Pancreas (tissue), 10 donors: Measurements from ENCODE around the gene MYL2. TPM values are rescaled to one million over a fixed set of nuclear protein-coding genes. Genes with fewer than 3 reads are reported as not detected.

ENCODE experiments used
- ATAC-seq, 4 donors: fragments of 200-7000 bp; cut with Tn5 transposase; one replicate each; pipeline versions ENCODE4 v1.8.0 to v1.9.1; 2020; ENCODE audit warnings: mild to moderate bottlenecking in 4 of 4, moderate library complexity in 4 of 4
- DNase-seq, 6 donors: peaks; one replicate each; pipeline ENCODE4 v3.0.0-alpha.2; 2020
- FAIRE-seq: peaks from 2 replicates; lab custom pipeline; 2012; peaks lifted over from hg19 to GRCh38; lab: Jason Lieb, UNC
- H3K27ac ChIP-seq, 4 donors: fragments of 200-600 bp; sonication (generic); 1 replicate in 3 of 4; 2 replicates in 1 of 4; pipeline versions ENCODE4 v1.5.0 to v1.8.0; 2020
- H3K27me3 ChIP-seq, 4 donors: fragments of 200-600 bp; one replicate each; pipeline ENCODE4 v1.8.0; 2021
- H3K36me3 ChIP-seq, 3 donors: fragments of 200-600 bp; sonication (generic) in 1 of 3; one replicate each; pipeline versions ENCODE4 v1.5.0 to v1.8.0; 2020 to 2021
- H3K4me1 ChIP-seq, 3 donors: fragments of 200-600 bp; one replicate each; pipeline ENCODE4 v1.8.0; 2021
- H3K4me3 ChIP-seq, 4 donors: fragments of 200-600 bp; sonication (generic) in 2 of 4; one replicate each; pipeline versions ENCODE4 v1.5.0 to v1.8.0; 2020 to 2021
- H3K9me3 ChIP-seq, 4 donors: fragments of 200-600 bp; one replicate each; pipeline ENCODE4 v1.8.0; 2021
- WGBS, 2 donors: extraction: QIAGEN DNeasy Blood & Tissue Kit; methylation state at CpG; one replicate each; pipeline ENCODE4 v1.1.7; 2013; 5-methylcytosine and 5-hydroxymethylcytosine counted together
- intact Hi-C, 3 donors: fragments of 100-400 bp; cut with DNase I; formaldehyde crosslinking; loops; one replicate each; pipeline versions ENCODE4 v1.11.1 to v1.14.2; 2022
- polyA plus RNA-seq, 2 donors: library from polyadenylated mRNA; stranded (reverse); fragments of 200-250 nt; gene quantifications; one replicate each; pipeline ENCODE4 v1.2.3, GENCODE V29; 2013
- total RNA-seq, 6 donors: library from RNA; stranded (reverse); fragmentation: NEBNext Ultra II Directional in 4 of 6; extraction: Animal tissue kit (Norgen Biotek cat#: 25700) in 4 of 6; gene quantifications; one replicate each; pipeline versions ENCODE4 v1.2.1 to v1.2.4, GENCODE V29; 2021 to 2023
- TF ChIP-seq, protein P1 (sequence below), 4 donors: fragments of 200-600 bp; sonication (generic) in 3 of 4; IDR thresholded peaks; one replicate each; pipeline versions ENCODE4 v1.5.0 to v1.8.0; 2021; ENCODE audit warnings: antibody characterized with exemption in 4 of 4
- donor health status: healthy with polysubstance abuse.
- donor health status: DM: no; HTN: no; CAD: no; lungs with moderate emphysema.
- donor health status: DM: no; HTN: no; CAD: no.
- donor health status: control.
- donor health status: control.
- donor health status: Bipolar disorder and iron deficiency.
- donor health status: DM: yes; HTN: yes; CAD: no.
- donor health status: DM: no; HTN: no; CAD: no.
- donor health status: DM: no; HTN: no; CAD: no.
- donor health status: DM: yes; HTN: yes; CAD: no.

The MYL2 gene
- total and polyA plus RNA-seq, 8 donors = 1.6 to 12.0 (median 7.1) TPM; not detected in 5

DNA sequence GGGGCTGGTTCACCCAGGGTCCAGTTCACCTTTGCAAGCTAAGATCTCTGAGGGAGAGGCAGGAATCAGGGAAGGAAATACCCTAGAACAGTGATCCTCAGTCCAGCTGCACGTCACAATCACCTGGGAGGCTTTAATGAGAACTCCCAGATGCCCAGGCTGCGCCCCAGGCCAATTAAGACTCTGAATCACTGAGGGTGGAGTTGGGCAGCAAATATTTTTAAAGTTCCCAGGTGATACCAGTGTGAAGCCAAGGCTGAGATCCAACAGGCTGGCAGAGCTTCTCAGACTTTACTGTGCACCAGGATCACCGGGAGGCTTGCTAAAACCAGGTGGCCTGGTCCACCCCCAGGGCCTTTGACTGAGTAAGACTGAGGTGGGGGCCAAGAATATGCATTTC is 23.8 kb downstream of the MYL2 start:
- no peaks in the 10 kb centered on the region for H3K27me3 ChIP-seq
- H3K27ac ChIP-seq = no peak overlapping the region
- no peaks in the 10 kb centered on the region for H3K36me3 ChIP-seq
- ATAC-seq (no peak), FAIRE-seq (no peak), DNase-seq (no peak)
- TF ChIP-seq, protein P1, sequence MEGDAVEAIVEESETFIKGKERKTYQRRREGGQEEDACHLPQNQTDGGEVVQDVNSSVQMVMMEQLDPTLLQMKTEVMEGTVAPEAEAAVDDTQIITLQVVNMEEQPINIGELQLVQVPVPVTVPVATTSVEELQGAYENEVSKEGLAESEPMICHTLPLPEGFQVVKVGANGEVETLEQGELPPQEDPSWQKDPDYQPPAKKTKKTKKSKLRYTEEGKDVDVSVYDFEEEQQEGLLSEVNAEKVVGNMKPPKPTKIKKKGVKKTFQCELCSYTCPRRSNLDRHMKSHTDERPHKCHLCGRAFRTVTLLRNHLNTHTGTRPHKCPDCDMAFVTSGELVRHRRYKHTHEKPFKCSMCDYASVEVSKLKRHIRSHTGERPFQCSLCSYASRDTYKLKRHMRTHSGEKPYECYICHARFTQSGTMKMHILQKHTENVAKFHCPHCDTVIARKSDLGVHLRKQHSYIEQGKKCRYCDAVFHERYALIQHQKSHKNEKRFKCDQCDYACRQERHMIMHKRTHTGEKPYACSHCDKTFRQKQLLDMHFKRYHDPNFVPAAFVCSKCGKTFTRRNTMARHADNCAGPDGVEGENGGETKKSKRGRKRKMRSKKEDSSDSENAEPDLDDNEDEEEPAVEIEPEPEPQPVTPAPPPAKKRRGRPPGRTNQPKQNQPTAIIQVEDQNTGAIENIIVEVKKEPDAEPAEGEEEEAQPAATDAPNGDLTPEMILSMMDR (IDR thresholded peaks at IDR 0.05) = no peak
- intact Hi-C loops = no loop called here
- no peaks in the 10 kb centered on the region for H3K4me1 ChIP-seq
- H3K9me3 ChIP-seq = no peaks in the 10 kb centered on the region
- 76 to 80% methylated on average over 3 of the region's 3 CpGs for WGBS, 2 donors
- H3K4me3 ChIP-seq = no peak overlapping the region

DNA sequence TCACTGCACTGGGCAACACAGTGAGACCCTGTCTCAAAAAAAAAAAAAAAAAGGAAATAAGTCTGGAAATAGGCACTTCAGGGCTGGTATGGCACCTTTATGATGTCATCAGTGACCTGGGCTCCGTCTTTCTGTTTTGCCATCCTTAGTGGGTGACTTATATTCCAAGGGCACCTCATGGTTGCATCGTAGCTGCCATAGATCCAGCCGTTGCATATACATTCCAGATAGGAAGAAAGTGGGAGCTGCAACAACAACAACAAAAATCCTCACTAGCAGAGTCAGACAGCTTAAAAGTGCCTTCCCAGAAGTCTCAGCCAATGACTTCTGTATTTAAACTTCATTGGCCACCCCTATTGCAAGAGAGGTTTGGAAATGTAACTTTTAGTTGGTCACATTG is 26.4 kb downstream of the MYL2 start:
- no peaks in the 10 kb centered on the region for H3K4me1 ChIP-seq
- no peaks in the 10 kb centered on the region for H3K36me3 ChIP-seq
- H3K4me3 ChIP-seq = no peak overlapping the region
- no peak for ATAC-seq
- no peaks in the 10 kb centered on the region for H3K9me3 ChIP-seq
- no peak overlapping the region for H3K27ac ChIP-seq
- FAIRE-seq = no peak
- no peak for DNase-seq
- H3K27me3 ChIP-seq = no peaks in the 10 kb centered on the region
- WGBS, 2 donors = 74 to 81% methylated on average over 3 of the region's 3 CpGs
- TF ChIP-seq, protein P1 (IDR thresholded peaks at IDR 0.05) = no peak
- intact Hi-C loops = no loop called here

DNA sequence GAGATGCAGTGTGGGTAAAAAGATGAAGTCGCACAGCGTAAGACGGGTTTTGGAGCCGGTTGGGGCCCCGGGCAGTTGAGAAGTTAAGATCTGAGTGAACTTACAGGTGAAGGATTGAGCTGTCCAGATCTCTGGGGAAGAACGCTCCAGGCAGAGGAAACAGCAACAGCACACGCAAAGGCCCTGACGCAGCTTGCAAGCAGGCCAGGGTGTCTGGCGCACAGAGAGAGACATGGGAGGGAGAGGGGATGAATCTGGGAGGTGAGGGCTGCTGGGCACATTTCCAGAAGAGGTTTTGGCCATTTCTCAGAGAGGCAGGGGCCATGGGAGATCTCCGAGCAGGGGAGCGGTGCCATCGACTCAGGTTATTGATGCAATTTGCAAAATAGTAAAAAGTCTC is 31.0 kb downstream of the MYL2 start:
- Histone ChIP-seq H3K4me1 (no peaks in the 10 kb centered on the region), H3K36me3 (no peaks in the 10 kb centered on the region), H3K27ac (no peak overlapping the region), H3K9me3 (no peaks in the 10 kb centered on the region), H3K27me3 (no peaks in the 10 kb centered on the region), H3K4me3 (no peak overlapping the region)
- no peak for ATAC-seq
- intact Hi-C loops = no loop called here
- TF ChIP-seq, protein P1 (IDR thresholded peaks at IDR 0.05) = no peak
- FAIRE-seq = no peak
- WGBS, 2 donors = 67 to 74% methylated on average over 12 of the region's 12 CpGs
- DNase-seq = no peak

DNA sequence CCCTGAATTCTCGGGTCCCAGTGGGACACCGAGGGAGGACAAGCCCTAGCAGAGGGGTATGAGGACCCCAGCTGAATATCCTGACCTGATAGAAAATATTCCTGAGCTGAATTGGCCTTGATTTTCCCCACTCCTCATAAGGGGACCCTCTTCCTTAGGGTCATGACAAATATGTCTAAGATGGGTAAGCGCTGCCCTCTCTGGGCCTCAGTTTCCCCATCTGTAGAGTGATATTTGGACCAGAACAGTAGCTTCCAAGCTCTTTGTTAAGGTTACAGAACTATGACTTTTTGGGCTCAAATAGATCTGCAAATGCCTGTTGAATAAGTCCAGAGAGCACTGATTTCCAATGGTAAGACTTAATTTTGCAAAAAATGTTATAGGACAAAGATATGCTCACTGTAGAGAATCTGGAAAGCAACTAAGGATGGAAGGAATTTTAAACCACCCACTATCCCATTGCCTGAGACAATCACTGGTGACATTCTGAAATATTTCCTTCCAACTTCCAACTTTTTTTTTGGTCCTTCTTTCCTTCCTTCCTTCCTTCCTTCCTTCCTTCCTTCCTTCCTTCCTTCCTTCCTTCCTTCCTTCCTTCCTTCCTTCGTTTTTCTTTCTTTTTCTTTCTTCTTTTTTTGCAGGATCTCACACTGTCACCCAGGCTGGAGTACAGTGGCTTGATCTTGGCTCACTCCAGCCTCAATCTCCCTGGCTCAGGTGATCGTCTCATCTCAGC is 32.0 kb downstream of the MYL2 start:
- TF ChIP-seq, protein P1 (IDR thresholded peaks at IDR 0.05) = no peak
- Histone ChIP-seq H3K36me3 (no peaks in the 10 kb centered on the region), H3K4me1 (no peaks in the 10 kb centered on the region), H3K9me3 (no peaks in the 10 kb centered on the region), H3K4me3 (no peak overlapping the region), H3K27ac (no peak overlapping the region), H3K27me3 (no peaks in the 10 kb centered on the region)
- DNase-seq = no peak
- no peak for FAIRE-seq
- intact Hi-C loops = no loop called here
- 33 to 41% methylated on average over 4 to 5 of the region's 5 CpGs for WGBS, 2 donors
- ATAC-seq = no peak

DNA sequence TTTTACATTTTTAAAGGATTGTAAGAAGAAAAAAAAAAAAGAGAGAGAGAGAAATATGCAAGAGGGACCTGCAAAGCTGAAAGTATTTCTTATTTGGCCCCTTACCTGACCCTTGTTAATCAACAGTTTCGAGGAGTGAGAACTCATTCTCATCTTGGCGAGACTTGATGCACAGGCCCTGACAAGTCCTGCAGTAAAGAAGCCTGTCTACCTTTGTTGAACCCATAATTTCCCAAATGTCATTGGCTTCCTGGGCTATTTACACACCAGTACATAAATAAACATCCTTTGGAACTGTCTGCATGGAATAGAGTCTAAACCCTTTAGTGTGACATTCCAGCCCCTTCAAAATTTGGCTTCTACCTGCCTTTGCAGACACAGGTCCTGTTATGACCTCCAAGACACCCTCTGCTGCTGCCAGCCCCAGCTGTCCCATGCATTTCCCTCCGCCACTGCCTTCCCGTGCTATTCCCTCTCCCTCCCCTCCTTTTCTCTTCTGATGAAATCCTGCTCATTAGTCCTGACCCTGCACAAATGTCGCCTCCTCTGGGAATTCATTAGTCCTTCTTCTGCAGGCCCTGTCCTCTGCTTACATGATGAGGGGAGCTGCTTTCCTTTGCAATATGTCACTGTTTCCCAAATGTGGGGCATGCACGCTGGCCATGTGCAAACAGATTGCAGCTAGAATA is 35.1 kb downstream of the MYL2 start:
- H3K27ac ChIP-seq = no peak overlapping the region
- no peak overlapping the region for H3K4me3 ChIP-seq
- TF ChIP-seq, protein P1 (IDR thresholded peaks at IDR 0.05) = no peak
- no peaks in the 10 kb centered on the region for H3K27me3 ChIP-seq
- H3K9me3 ChIP-seq = no peaks in the 10 kb centered on the region
- H3K36me3 ChIP-seq = no peaks in the 10 kb centered on the region
- DNase-seq (no peak), ATAC-seq (no peak), FAIRE-seq (no peak)
- intact Hi-C loops = no loop called here
- 72 to 79% methylated on average over 6 of the region's 6 CpGs for WGBS, 2 donors
- no peaks in the 10 kb centered on the region for H3K4me1 ChIP-seq
